Measurements from ENCODE around the gene COX7A1. TPM values are rescaled to one million over a fixed set of nuclear protein-coding genes. Genes with fewer than 3 reads are reported as not detected.
"Not testable (repeated sequence)": the region's sequence is repeated elsewhere in the genome, so short reads cannot be mapped to it uniquely, and the experiment has no call there.

COX7A1 gene
- total and polyA plus RNA-seq, 4 donors, result 127 to 244 (median 182) TPM

DNA sequence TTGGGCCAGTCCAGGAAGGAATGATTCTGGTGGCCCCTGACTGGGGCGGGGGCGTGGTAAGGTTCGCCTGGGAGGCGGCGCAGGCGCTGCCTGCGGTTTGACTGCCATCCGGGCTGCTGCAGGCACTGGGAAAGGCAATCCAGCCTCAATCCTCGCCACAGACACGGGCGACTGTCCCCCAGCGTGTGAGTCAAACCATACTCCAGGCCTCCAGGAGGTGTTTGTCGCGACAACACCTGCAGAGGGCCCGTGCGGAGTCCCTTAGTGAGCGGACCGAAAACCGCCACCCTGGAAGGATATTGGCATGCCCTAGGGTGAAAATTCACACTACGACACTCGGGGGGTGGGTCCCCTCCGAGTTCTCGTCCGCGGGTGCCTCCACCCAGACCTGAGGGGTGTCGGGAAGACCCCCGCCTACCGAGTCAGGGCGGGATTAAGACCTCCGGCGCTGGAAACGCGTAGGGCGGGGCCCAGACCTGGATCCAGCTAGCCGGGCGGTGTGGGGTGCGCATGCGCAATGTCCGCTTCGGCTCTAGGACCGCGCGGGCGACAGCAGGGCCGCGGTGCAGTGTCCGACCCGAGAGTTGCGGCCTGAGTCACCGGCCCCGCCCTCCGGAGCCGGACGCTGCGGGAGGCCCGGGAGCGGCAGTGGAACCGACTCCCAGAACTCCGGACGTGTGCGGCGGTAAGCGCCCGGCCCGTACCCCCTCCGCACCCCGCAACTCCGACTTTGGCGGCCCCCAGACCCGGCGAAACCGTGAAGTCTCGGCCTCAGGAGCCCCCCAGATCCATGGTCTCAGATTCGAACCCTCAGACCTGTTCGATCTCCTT, 12.6 kb downstream of the COX7A1 start, which contains the start of gene CAPNS1:
TSS of gene CAPNS1 (plus strand) at position 594 of the 831 bp plus-strand sequence. CDS start 946 bp downstream, outside the sequence.
- Histone ChIP-seq H3K27me3 (ENCODE audit: control insufficient read depth in 1 of 2, insufficient read depth in 2 of 2, low read length in 1 of 2) (no peaks in the 10 kb centered on the region), H3K27ac (ENCODE audit: low read depth in 1 of 2, low read length in 2 of 2) (peak within 1 kb of the TSS; percentile 30 to 97), H3K4me3 (ENCODE audit: low read length in 2 of 2) (peak within 1 kb of the TSS; percentile 76 to 91), H3K9me3 (ENCODE audit: control insufficient read depth, low read length) (no peaks in the 10 kb centered on the region), H3K4me1 (ENCODE audit: control insufficient read depth in 1 of 2, insufficient read depth in 2 of 2, low read length in 2 of 2) (no peaks in the 10 kb centered on the region), H3K36me3 (ENCODE audit: control insufficient read depth in 1 of 2, insufficient read depth in 2 of 2, low read length in 1 of 2) (peaks cover 0 to 8% of the 10 kb centered on the region in 2 donors)
- DNase-seq (peak; percentile 99), ATAC-seq (ENCODE audit: low FRiP score) (peak; percentile 97)
- intact Hi-C loops (cut with DNase I), result loop anchor here in 1 of 2 donors (1.0 to 10.0 kb wide), 2 partner anchors 12 to 395 kb away; partner anchors contain the start of genes IGFLR1, LIN37, PSENEN and U2AF1L4
- whole genome bisulfite sequencing, 2 donors, result 0% methylated on average over 69 to 75 of the region's 75 CpGs

GRCh38 chr19:36139120-36139472, 13.2 kb downstream of the COX7A1 start:
- no peaks in the 10 kb centered on the region for H3K27me3 ChIP-seq (ENCODE audit: control insufficient read depth in 1 of 2, insufficient read depth in 2 of 2, low read length in 1 of 2)
- H3K4me1 ChIP-seq (ENCODE audit: control insufficient read depth in 1 of 2, insufficient read depth in 2 of 2, low read length in 2 of 2), result no peaks in the 10 kb centered on the region
- DNase-seq (no peak), ATAC-seq (ENCODE audit: low FRiP score) (no peak)
- peaks cover 0 to 8% of the 10 kb centered on the region in 2 donors for H3K36me3 ChIP-seq (ENCODE audit: control insufficient read depth in 1 of 2, insufficient read depth in 2 of 2, low read length in 1 of 2)
- 18 to 23% methylated on average over 7 of the region's 7 CpGs for WGBS, 2 donors
- intact Hi-C loops (cut with DNase I), result no loop called here
- peak overlapping the region in 1 of 2 donors; percentile 38 for H3K4me3 ChIP-seq (ENCODE audit: low read length in 2 of 2)
- peak overlapping the region in 1 of 2 donors; percentile 83 for H3K27ac ChIP-seq (ENCODE audit: low read depth in 1 of 2, low read length in 2 of 2)
- no peaks in the 10 kb centered on the region for H3K9me3 ChIP-seq (ENCODE audit: control insufficient read depth, low read length)

GRCh38 chr19:36136964-36137686, 15.1 kb downstream of the COX7A1 start:
- intact Hi-C loops (cut with DNase I), result no loop called here
- no peaks in the 10 kb centered on the region for H3K27me3 ChIP-seq (ENCODE audit: control insufficient read depth in 1 of 2, insufficient read depth in 2 of 2, low read length in 1 of 2)
- DNase-seq, result peak; percentile 81 to 83
- peak; percentile 47 for ATAC-seq (ENCODE audit: low FRiP score)
- no peaks in the 10 kb centered on the region for H3K9me3 ChIP-seq (ENCODE audit: control insufficient read depth, low read length)
- H3K4me1 ChIP-seq (ENCODE audit: control insufficient read depth in 1 of 2, insufficient read depth in 2 of 2, low read length in 2 of 2), result no peaks in the 10 kb centered on the region
- H3K27ac ChIP-seq (ENCODE audit: low read depth in 1 of 2, low read length in 2 of 2), result peak overlapping the region in 1 of 2 donors; percentile 95
- H3K36me3 ChIP-seq (ENCODE audit: control insufficient read depth in 1 of 2, insufficient read depth in 2 of 2, low read length in 1 of 2), result no peaks in the 10 kb centered on the region
- no peak overlapping the region for H3K4me3 ChIP-seq (ENCODE audit: low read length in 2 of 2)
- WGBS, 2 donors, result 41 to 43% methylated on average over 12 of the region's 12 CpGs

- WGBS, 2 donors, result 94 to 95% methylated on average over 4 of the region's 4 CpGs
- H3K4me3 ChIP-seq (ENCODE audit: low read length in 2 of 2); H3K27ac ChIP-seq (ENCODE audit: low read depth in 1 of 2, low read length in 2 of 2): not testable (repeated sequence)
Observed at GRCh38 chr19:36134867-36135266, 17.4 kb downstream of the COX7A1 start.

DNA sequence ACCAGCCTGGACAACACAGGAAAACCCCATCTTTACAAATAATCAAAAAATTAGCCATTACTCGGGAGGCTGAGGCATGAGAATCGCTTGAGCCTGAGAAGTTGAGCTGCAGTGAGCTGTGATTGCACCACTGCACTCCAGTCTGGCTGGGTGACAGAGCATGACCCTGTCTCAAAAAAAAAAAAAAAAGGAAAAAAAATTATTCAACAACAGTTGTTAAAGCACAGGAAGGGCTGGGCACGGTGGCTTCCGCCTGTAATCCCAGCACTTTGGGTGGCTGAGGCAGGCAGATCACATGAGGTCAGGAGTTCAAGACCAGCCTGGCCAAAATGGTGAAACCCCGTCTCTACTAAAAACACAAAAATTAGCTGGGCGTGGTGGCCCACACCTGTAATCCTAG, 21.0 kb downstream of the COX7A1 start:
- H3K4me3 ChIP-seq (ENCODE audit: low read length in 2 of 2); H3K27me3 ChIP-seq (ENCODE audit: control insufficient read depth in 1 of 2, insufficient read depth in 2 of 2, low read length in 1 of 2); H3K9me3 ChIP-seq (ENCODE audit: control insufficient read depth, low read length); DNase-seq; H3K4me1 ChIP-seq (ENCODE audit: control insufficient read depth in 1 of 2, insufficient read depth in 2 of 2, low read length in 2 of 2); intact Hi-C loops (cut with DNase I); H3K27ac ChIP-seq (ENCODE audit: low read depth in 1 of 2, low read length in 2 of 2); ATAC-seq (ENCODE audit: low FRiP score); H3K36me3 ChIP-seq (ENCODE audit: control insufficient read depth in 1 of 2, insufficient read depth in 2 of 2, low read length in 1 of 2): not testable (repeated sequence)
- WGBS, 2 donors, result 78 to 79% methylated on average over 6 of the region's 6 CpGs

More at GRCh38 chr19:36134867-36135266, 17.4 kb downstream of the COX7A1 start:
- DNase-seq; ATAC-seq (ENCODE audit: low FRiP score); H3K27me3 ChIP-seq (ENCODE audit: control insufficient read depth in 1 of 2, insufficient read depth in 2 of 2, low read length in 1 of 2); H3K36me3 ChIP-seq (ENCODE audit: control insufficient read depth in 1 of 2, insufficient read depth in 2 of 2, low read length in 1 of 2); H3K4me1 ChIP-seq (ENCODE audit: control insufficient read depth in 1 of 2, insufficient read depth in 2 of 2, low read length in 2 of 2); intact Hi-C loops (cut with DNase I); H3K9me3 ChIP-seq (ENCODE audit: control insufficient read depth, low read length): not testable (repeated sequence)

GRCh38 chr19:36128392-36128736, 23.9 kb downstream of the COX7A1 start:
- H3K4me3 ChIP-seq (ENCODE audit: low read length in 2 of 2), result no peak overlapping the region
- peak overlapping the region; percentile 52 to 78 for H3K27ac ChIP-seq (ENCODE audit: low read depth in 1 of 2, low read length in 2 of 2)
- intact Hi-C loops (cut with DNase I), result loop anchor here in 1 of 2 donors (2.0 kb wide), 1 partner anchor 24 kb away; the partner anchor contains the start of gene COX7A1
- DNase-seq (no peak), ATAC-seq (ENCODE audit: low FRiP score) (no peak)
- 5 to 12% methylated on average over 10 of the region's 10 CpGs for WGBS, 2 donors
- H3K4me1 ChIP-seq (ENCODE audit: control insufficient read depth in 1 of 2, insufficient read depth in 2 of 2, low read length in 2 of 2), result no peaks in the 10 kb centered on the region
- H3K9me3 ChIP-seq (ENCODE audit: control insufficient read depth, low read length), result no peaks in the 10 kb centered on the region
- H3K27me3 ChIP-seq (ENCODE audit: control insufficient read depth in 1 of 2, insufficient read depth in 2 of 2, low read length in 1 of 2), result no peaks in the 10 kb centered on the region
- peaks cover 0 to 4% of the 10 kb centered on the region in 2 donors for H3K36me3 ChIP-seq (ENCODE audit: control insufficient read depth in 1 of 2, insufficient read depth in 2 of 2, low read length in 1 of 2)

- intact Hi-C loops (cut with DNase I), result no loop called here
Observed at GRCh38 chr19:36125557-36125956, 26.7 kb downstream of the COX7A1 start.

GRCh38 chr19:36121486-36122124, 30.6 kb downstream of the COX7A1 start:
- peaks cover 2 to 4% of the 10 kb centered on the region in 2 donors for H3K36me3 ChIP-seq (ENCODE audit: control insufficient read depth in 1 of 2, insufficient read depth in 2 of 2, low read length in 1 of 2)
- ATAC-seq (ENCODE audit: low FRiP score) (no peak), DNase-seq (no peak)
- no peaks in the 10 kb centered on the region for H3K9me3 ChIP-seq (ENCODE audit: control insufficient read depth, low read length)
- no peak overlapping the region for H3K4me3 ChIP-seq (ENCODE audit: low read length in 2 of 2)
- no peaks in the 10 kb centered on the region for H3K4me1 ChIP-seq (ENCODE audit: control insufficient read depth in 1 of 2, insufficient read depth in 2 of 2, low read length in 2 of 2)
- 86 to 90% methylated on average over 41 to 49 of the region's 49 CpGs for WGBS, 2 donors
- H3K27me3 ChIP-seq (ENCODE audit: control insufficient read depth in 1 of 2, insufficient read depth in 2 of 2, low read length in 1 of 2), result no peaks in the 10 kb centered on the region
- no peak overlapping the region for H3K27ac ChIP-seq (ENCODE audit: low read depth in 1 of 2, low read length in 2 of 2)
- intact Hi-C loops (cut with DNase I), result no loop called here

More at GRCh38 chr19:36125557-36125956, 26.7 kb downstream of the COX7A1 start:
- ATAC-seq (ENCODE audit: low FRiP score) (no peak), DNase-seq (no peak)
- Histone ChIP-seq H3K27ac (ENCODE audit: low read depth in 1 of 2, low read length in 2 of 2) (no peak overlapping the region), H3K9me3 (ENCODE audit: control insufficient read depth, low read length) (no peaks in the 10 kb centered on the region), H3K36me3 (ENCODE audit: control insufficient read depth in 1 of 2, insufficient read depth in 2 of 2, low read length in 1 of 2) (peaks cover 2 to 4% of the 10 kb centered on the region in 2 donors), H3K27me3 (ENCODE audit: control insufficient read depth in 1 of 2, insufficient read depth in 2 of 2, low read length in 1 of 2) (no peaks in the 10 kb centered on the region), H3K4me1 (ENCODE audit: control insufficient read depth in 1 of 2, insufficient read depth in 2 of 2, low read length in 2 of 2) (no peaks in the 10 kb centered on the region), H3K4me3 (ENCODE audit: low read length in 2 of 2) (no peak overlapping the region)
- 79 to 83% methylated on average over 9 of the region's 9 CpGs for WGBS, 2 donors
